Stimulated activated CD8-positive, alpha-beta memory T cell treated with anti-CD3 and anti-CD28 coated beads, Interleukin-4, amount 100 ng/mL, for 24 hours (primary cell): ENCODE results near the gene PAM16.
"Not testable (repeated sequence)": the region's sequence is repeated elsewhere in the genome, so short reads cannot be mapped to it uniquely, and the experiment has no call there.

Experiments used
- DNase-seq: peaks from one replicate; pipeline ENCODE4 v3.0.0-alpha.2; 2020; ENCODE audit warnings: low read depth

The PAM16 gene

GRCh38 chr16:4350787-4351659 is at the start of gene PAM16:
Gene PAM16, minus strand, starts transcription at chr16:4351321. Its CDS starts 87 bp downstream, at chr16:4351234.
- DNase-seq, result peak; percentile 99

- no peak for DNase-seq
Measured at GRCh38 chr16:4399001-4399730, 48.0 kb upstream of the PAM16 start.

GRCh38 chr16:4395055-4395726 is 44.1 kb upstream of the PAM16 start:
- DNase-seq, result no peak

GRCh38 chr16:4393850-4394249 is 42.7 kb upstream of the PAM16 start:
- DNase-seq, result not testable (repeated sequence)

GRCh38 chr16:4393240-4393600 is 42.1 kb upstream of the PAM16 start:
- no peak for DNase-seq

GRCh38 chr16:4392382-4393239 is 41.5 kb upstream of the PAM16 start:
- DNase-seq, result no peak

- DNase-seq, result no peak
Measured at GRCh38 chr16:4391631-4392381, 40.7 kb upstream of the PAM16 start.

- DNase-seq, result no peak
Measured at GRCh38 chr16:4390266-4391260, 39.4 kb upstream of the PAM16 start.

- DNase-seq, result no peak
Measured at GRCh38 chr16:4389051-4389955, 38.2 kb upstream of the PAM16 start.

- no peak for DNase-seq
Measured at GRCh38 chr16:4388271-4389021, 37.3 kb upstream of the PAM16 start.

GRCh38 chr16:4387781-4388180 is 36.7 kb upstream of the PAM16 start:
- no peak for DNase-seq

- no peak for DNase-seq
Measured at GRCh38 chr16:4386951-4387565, 35.9 kb upstream of the PAM16 start.

GRCh38 chr16:4386451-4386805 is 35.3 kb upstream of the PAM16 start:
- DNase-seq, result no peak

- DNase-seq, result no peak
Measured at GRCh38 chr16:4385789-4386450, 34.8 kb upstream of the PAM16 start.

GRCh38 chr16:4385066-4385788 is 34.1 kb upstream of the PAM16 start:
- DNase-seq, result no peak

- DNase-seq, result no peak
Measured at GRCh38 chr16:4384509-4384942, 33.4 kb upstream of the PAM16 start.
